ENCODE data around the gene AXDND1.

Gene AXDND1

DNA sequence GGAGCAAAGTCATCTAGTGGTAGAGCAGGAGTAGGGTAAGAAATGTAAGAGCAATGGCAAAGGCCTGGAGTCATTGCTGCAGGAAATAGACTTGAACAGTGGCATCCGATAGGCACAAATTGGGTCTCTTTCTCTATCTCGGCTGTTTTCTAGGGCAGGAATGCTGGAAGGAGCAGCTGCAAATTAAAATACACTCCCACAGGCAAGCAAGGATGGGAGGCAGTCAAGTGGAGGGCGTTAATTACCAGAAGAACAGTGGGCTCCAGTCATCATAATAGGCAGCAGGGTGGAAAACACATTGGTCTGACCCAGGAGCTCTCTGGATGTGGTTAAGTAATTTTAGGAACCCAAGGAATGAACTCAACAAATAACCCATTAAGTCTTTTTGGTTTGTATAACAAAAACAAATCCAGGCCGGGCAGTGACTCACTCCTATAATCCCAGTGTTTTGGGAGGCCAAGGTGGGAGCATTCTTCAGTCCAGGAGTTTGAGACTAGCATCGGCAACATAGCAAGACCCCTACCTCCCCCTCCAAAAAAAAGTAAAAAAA lies 218.1 kb downstream of the AXDND1 start:
- DNase-seq = no peak

DNA sequence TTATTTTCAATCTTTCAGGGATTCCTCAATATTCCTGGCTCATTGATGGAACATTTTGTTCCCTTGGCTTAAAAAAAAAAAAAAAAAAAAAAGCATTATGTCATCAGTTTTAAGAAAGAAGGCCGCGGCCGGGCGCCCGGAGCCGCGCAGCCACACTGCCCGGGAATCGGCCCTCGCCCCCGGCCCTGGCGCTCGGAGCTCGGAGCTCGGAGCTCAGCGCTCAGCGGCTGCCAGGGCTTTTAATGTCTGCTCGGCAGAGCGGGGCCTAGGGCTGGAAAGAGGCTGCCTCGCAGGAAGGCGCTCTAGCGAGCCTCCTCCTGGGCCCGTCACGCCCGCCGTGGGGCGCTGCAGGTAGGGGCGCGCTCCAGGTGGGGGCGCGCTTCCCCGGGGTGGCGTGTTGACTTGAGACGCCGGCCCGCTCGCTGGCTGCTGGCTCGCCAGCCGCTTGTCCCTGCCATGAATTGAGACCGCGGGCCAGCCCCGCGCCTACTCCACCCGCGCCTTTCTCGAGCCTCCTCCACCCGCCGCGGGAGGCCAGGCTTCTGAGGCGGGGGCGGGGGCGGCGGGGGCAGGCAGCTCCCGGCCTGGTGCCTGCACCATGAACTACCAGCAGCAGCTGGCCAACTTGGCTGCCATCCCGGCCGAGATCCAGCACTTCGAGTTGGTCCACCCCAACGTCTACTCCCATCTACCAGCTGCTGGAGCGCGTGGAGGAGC lies 220.5 kb downstream of the AXDND1 start:
- no peak for DNase-seq

DNA sequence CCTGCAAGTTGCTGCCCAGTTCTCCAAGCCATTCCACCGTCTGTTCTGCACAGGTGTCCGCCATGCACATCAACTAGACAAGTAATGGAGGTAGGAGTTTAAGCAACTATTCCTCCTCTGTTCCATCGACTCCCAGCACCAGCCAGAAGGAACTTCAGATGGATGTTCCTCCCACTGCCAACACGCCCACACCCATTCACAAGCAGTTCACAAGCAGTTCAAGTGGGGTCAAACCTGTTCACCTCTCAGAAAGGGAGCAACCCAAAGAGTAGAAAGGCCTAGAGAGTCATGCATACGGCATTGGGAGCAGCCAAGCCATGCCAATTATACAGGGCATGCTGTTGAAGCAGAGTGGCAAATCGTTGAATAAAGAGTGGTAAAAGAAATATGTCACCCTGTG lies 221.6 kb downstream of the AXDND1 start:
- no peak for DNase-seq

DNA sequence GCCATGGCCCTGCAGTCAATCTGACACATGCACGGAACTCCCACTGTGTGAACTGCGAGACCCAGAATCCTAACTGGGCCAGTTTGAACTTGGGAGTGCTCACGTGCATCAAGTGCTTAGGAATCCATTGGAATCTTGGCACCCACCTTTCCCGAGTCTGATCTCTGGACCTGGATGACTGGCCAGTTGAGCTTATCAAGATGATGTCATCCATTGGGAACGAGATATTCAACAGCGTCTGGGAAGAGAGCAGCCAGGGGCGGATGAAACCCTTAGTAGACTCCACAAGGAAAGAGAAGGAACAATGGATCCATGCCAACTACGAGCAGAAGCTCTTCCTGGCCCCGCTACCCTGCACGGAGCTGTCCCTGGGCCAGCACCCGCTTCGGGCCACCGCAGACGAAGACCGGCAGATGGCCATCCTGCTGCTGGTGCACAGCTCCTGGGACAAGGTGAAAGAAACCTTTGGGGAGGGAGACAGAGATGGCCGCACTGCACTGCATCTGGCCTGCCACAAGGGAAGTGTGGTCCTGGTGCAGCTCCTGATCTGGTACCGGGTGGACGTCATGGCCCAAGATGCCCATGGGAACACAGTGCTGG lies 222.8 kb downstream of the AXDND1 start:
- DNase-seq = no peak

DNA sequence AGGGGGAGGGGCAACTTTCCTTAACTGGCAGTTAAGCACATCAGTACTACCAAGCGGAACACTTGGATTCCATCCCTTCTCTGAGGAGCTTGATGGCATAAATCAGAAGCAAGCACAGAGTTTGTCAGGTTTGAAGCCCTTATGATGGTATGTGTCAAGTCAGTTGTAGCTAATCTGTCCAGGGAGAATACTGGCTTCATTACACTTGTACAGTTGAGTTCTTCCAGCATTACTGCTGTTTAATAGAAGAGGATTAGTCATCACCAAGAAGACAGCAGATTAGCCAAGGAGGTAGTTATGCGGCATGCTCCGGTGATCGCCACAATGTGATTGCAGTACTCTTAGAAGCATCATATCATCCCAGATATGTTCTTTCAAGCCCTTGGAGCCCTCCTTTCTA lies 223.7 kb downstream of the AXDND1 start:
- no peak for DNase-seq

DNA sequence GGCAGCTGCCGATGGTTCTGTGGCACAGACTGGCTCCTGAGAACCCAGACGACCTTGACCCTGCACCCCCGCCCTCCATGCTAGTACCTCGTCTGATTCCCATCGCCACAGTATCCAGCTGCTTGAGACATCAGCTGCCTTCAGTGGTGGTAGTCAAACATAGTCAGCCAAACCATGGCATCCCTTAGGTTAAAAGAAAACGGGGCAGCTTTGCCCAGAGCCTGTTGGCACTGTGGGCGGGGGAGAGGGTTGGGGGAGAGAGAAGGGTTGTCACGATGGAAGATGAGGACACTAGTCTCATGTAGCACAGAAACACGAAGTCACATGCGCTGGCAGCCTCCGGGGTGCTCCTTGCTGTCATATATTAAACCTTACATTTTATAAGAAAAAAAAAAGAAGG lies 224.9 kb downstream of the AXDND1 start:
- no peak for DNase-seq

DNA sequence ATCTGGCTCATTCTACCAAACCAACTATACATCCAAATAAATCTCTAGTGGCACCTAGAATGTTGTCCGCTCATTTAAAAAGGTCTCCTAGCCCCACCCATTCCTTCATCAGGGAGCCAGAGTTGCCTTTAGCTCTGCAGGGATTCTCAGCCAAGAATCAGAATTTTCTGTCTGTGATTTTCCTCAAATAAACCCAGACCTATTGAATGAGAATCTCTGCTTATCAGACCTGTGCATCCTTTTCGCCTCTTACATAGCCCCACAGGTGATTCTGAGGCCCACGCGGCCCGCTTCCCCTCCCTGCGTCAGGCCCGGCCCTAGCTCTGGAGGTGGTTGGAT lies 225.5 kb downstream of the AXDND1 start:
- no peak for DNase-seq

DNA sequence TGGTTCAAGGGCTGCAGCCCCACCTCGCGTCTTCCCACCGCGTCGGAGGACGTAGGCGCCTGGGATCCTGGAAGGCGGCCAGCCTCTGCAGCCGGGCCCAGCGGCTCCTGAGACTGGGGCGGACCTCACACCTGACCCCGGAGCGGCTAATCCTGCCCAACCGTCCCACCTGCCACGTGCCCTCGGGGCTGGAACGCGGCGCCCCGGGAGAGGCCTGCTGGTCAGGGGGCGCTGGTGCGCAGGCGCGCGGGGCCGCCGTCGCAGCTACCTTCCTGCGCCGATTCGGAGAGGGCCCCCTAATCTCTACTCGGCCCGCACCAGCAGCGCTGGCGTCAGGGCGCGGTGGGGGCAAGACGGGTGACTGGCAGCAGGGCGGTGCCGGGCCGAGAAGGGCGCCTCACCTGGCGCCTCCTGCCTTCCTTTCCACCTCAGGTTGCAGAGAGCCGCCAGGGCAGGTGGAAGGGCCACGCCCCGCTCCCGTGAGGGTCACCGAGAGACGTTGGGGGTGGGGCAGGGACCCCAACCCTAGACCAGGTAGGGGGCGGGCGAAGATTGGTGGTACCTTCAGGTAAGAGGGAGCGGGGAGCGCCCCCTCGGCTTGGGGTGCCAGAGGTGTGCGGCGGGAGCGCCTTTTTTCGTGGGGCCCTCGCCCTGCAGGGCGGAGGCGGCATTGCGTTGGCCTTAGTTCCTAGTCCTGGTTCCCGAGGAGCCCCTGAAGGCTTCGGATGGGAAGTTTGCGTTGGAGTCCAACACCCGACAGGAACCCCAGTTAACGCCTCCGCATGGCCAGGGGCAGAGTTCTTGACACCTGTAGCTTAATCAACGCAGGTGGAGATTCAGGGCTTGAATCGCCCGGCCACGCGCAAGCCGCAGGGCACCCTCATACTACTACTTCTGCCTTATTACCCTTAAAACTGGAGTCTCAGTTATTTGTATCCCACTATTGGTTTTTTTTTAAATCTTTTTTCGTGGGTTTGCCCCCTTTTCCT lies 226.1 kb downstream of the AXDND1 start, which contains the start of gene TDRD5:
Gene TDRD5, plus strand, starts transcription at position 241 of the 989 bp plus-strand sequence. CDS start 784 bp downstream, outside the sequence.
- DNase-seq = no peak

DNA sequence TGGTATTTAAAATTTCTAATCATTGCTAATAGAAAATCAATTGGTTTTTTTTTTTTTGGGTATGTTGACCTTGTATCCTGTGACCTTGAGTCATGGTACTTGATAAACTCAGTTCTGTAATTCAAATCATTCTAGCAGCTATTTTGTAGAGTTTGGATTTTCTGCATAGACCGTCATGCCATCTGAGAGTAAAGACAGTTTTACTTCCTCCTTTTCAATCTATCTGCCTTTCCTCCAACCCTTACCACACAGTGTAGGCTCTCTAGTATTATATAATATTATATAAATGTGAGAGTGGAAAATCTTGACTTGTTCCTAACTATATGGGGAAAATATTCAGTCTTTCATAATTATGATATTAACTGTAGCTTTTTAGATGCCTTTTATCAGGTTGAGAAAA lies 232.9 kb downstream of the AXDND1 start:
- no peak for DNase-seq

DNA sequence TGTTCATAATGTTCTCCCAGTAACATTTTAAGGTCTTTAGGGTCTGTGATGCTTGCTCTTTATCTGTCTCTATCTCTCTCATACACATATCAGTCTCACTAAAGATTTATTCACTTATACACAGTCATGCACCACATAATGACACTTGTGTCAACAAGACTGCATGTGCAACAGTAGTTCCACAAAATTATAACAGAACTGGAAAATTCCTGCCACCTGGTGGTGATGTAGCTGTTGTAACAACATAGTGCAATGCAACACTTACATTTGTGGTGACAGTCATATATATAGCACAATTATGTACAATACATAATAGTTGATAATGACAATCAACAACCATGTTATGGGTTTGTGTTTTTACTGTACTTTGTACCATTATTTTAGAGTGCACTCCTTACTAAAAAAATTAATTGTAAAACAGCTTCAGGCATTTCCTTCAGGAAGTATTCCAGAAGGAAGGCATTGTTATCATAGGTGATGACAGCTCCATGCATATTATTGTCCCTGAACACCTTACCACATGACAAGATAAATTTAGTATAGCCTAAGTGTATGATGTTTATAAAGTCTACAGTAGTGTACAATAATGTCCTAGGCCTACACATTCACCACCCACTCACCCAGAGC lies 234.0 kb downstream of the AXDND1 start:
- DNase-seq = no peak

DNA sequence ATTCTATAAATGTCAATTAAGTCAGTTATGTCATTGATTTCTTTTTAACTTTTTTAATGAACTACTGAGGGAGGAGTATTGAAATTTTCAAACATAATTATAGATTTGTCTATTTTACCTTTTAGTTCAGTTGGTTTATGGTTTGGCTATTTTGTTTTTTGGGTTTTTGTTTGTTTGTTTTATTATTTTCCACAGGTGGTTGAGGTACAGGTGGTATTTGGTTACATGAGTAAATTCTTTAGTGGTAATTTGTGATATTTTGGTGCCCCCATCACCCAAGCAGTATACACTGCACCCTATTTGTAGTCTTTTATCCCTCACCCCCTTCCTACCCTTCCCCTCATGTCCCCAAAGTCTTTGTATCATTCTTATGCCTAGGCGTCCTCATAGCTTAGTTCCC lies 235.3 kb downstream of the AXDND1 start:
- no peak for DNase-seq
